ENCODE data around the gene ASAH2. TPM values are rescaled to one million over a fixed set of nuclear protein-coding genes. Genes with fewer than 3 reads are reported as not detected.

The ASAH2 gene
- 3.5 TPM for polyA plus RNA-seq (2013, experiment 1 of 2)
- 3.7 TPM for polyA plus RNA-seq (2013, experiment 2 of 2)

DNA sequence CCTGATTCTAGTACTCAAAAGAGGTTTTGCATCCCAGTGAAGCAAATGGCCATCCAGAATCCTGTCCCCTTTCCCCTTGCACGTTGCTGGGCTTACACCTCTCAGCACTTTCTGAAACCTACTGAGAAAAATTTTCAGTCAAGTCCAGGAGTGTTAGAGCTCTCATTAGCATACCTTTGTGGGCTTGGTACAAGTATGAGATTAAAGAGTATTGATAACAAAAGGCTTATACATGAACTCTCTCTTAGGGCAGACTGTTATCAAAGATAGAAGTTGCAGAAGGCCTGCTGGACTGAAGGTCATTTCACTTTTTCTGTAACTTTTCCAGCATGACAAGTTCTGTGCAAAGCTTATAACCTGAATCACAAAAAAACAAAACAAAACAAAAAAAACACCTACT, at the start of gene ASAH2:
ASAH2 (minus strand) TSS at position 123 of the 400 bp plus-strand sequence. CDS start 2,906 bp downstream, outside the sequence.
- H3K27me3 ChIP-seq (ENCODE audit: insufficient read depth, low read length, poor library complexity): no peaks in the 10 kb centered on the region
- H3K9ac ChIP-seq (ENCODE audit: low read length): no peak within 1 kb of the TSS
- no peak within 1 kb of the TSS for H3K18ac ChIP-seq (ENCODE audit: low read length)
- no peak for DNase-seq
- no peak within 1 kb of the TSS for H2BK15ac ChIP-seq (replicated peaks; ENCODE audit: low read depth)
- H2AK5ac ChIP-seq (ENCODE audit: low read length): no peak within 1 kb of the TSS
- no peak within 1 kb of the TSS for H4K5ac ChIP-seq (ENCODE audit: low read length)
- H2BK5ac ChIP-seq (ENCODE audit: low read length): no peak within 1 kb of the TSS
- no peak within 1 kb of the TSS for H3K27ac ChIP-seq (ENCODE audit: low read depth, low read length)
- no peak within 1 kb of the TSS for H4K8ac ChIP-seq (ENCODE audit: low read depth, low read length)
- H3K79me2 ChIP-seq (ENCODE audit: control insufficient read depth, insufficient read depth, low read length): no peaks in the 10 kb centered on the region
- H2BK120ac ChIP-seq (ENCODE audit: low read depth, low read length): no peak within 1 kb of the TSS
- WGBS (ENCODE audit: extremely low coverage, insufficient coverage, low lambda C conversion rate): no CpG with 5 or more reads among the region's 1 CpG
- H3K4me3 ChIP-seq (ENCODE audit: low read length): no peak within 1 kb of the TSS
- no peak within 1 kb of the TSS for H3K23ac ChIP-seq (ENCODE audit: low read length)
- H3K4me2 ChIP-seq (ENCODE audit: low read length): no peak within 1 kb of the TSS
- no peak within 1 kb of the TSS for H3K4ac ChIP-seq (ENCODE audit: low read depth, low read length)
- H3K56ac ChIP-seq (ENCODE audit: low read length): no peak within 1 kb of the TSS
- no peaks in the 10 kb centered on the region for H3K79me1 ChIP-seq (ENCODE audit: low read length)
- no peaks in the 10 kb centered on the region for H3K4me1 ChIP-seq (ENCODE audit: control insufficient read depth, low read depth, low read length)
- no peaks in the 10 kb centered on the region for H3K36me3 ChIP-seq (ENCODE audit: control insufficient read depth, insufficient read depth, low read length)

DNA sequence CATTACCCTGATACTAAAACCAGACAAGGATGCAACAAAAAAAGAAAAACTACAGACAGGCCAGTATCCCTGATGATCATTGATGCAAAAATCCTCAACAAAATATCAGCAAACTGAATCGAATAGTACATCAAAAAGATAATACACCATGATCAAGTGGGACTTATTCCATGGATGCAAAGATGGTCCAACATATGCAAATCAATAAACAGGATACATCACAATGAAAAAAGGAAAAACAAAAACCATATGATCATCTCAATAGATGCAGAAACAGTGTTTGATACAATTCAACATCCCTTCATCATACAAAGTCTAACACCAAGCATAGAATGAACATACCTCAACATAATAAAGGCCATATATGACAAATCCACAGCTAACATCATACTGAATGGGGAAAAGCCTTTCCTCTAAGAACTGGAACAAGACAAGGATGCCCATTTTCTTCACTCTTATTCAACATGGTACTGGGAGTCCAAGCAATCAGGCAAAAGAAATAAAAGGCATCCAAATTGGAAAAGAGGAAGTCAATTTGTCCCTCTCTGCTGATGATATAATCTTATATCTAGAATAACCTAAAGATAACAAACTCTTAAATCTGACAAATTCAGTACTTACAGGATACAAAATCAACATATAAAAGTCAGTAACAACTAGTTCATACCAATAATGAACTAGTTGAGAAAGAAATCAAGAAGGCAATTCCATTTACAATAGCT, 48.8 kb upstream of the ASAH2 start:
- Histone ChIP-seq H4K8ac (ENCODE audit: low read depth, low read length) (no peak overlapping the region), H3K56ac (ENCODE audit: low read length) (no peak overlapping the region), H2BK5ac (ENCODE audit: low read length) (no peak overlapping the region), H3K4me1 (ENCODE audit: control insufficient read depth, low read depth, low read length) (no peaks in the 10 kb centered on the region), H3K27ac (ENCODE audit: low read depth, low read length) (no peak overlapping the region), H3K4me3 (ENCODE audit: low read length) (no peak overlapping the region), H3K4ac (ENCODE audit: low read depth, low read length) (no peak overlapping the region), H3K18ac (ENCODE audit: low read length) (no peak overlapping the region), H3K23ac (ENCODE audit: low read length) (no peak overlapping the region), H2BK120ac (ENCODE audit: low read depth, low read length) (no peak overlapping the region), H2BK15ac (replicated peaks; ENCODE audit: low read depth) (no peak overlapping the region), H3K27me3 (ENCODE audit: insufficient read depth, low read length, poor library complexity) (no peaks in the 10 kb centered on the region), H3K79me2 (ENCODE audit: control insufficient read depth, insufficient read depth, low read length) (no peaks in the 10 kb centered on the region), H3K4me2 (ENCODE audit: low read length) (no peak overlapping the region), H3K36me3 (ENCODE audit: control insufficient read depth, insufficient read depth, low read length) (no peaks in the 10 kb centered on the region), H3K79me1 (ENCODE audit: low read length) (no peaks in the 10 kb centered on the region), H2AK5ac (ENCODE audit: low read length) (no peak overlapping the region), H4K5ac (ENCODE audit: low read length) (no peak overlapping the region), H3K9ac (ENCODE audit: low read length) (no peak overlapping the region)
- no peak for DNase-seq
- no CpG with 5 or more reads among the region's 1 CpG for whole genome bisulfite sequencing (ENCODE audit: extremely low coverage, insufficient coverage, low lambda C conversion rate)

DNA sequence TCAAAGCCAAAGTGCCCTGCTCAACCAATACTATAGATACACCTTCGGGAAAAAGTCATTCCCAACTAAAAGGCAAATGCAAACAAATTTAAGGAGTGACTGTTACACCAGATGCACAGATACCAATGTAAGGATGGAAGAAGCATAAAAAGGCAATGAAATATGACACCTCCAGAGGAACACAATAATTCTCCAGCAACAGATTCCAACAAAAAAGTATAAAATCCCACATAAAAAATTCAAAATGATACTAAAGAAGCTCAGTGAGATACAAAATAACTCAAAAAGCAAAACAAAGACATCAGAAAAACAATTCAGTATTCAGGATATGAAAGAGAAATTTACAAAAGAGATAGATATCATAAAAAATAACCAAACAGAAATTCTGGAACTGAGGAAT, 44.1 kb upstream of the ASAH2 start:
- Histone ChIP-seq H3K27me3 (ENCODE audit: insufficient read depth, low read length, poor library complexity) (no peaks in the 10 kb centered on the region), H2BK120ac (ENCODE audit: low read depth, low read length) (no peak overlapping the region), H4K5ac (ENCODE audit: low read length) (no peak overlapping the region), H3K9ac (ENCODE audit: low read length) (no peak overlapping the region), H3K56ac (ENCODE audit: low read length) (no peak overlapping the region), H2BK5ac (ENCODE audit: low read length) (no peak overlapping the region), H3K4ac (ENCODE audit: low read depth, low read length) (no peak overlapping the region), H3K27ac (ENCODE audit: low read depth, low read length) (no peak overlapping the region), H3K18ac (ENCODE audit: low read length) (no peak overlapping the region), H3K23ac (ENCODE audit: low read length) (no peak overlapping the region), H2AK5ac (ENCODE audit: low read length) (no peak overlapping the region), H3K79me2 (ENCODE audit: control insufficient read depth, insufficient read depth, low read length) (no peaks in the 10 kb centered on the region), H2BK15ac (replicated peaks; ENCODE audit: low read depth) (no peak overlapping the region), H3K36me3 (ENCODE audit: control insufficient read depth, insufficient read depth, low read length) (no peaks in the 10 kb centered on the region), H3K79me1 (ENCODE audit: low read length) (no peaks in the 10 kb centered on the region), H3K4me2 (ENCODE audit: low read length) (no peak overlapping the region), H3K4me1 (ENCODE audit: control insufficient read depth, low read depth, low read length) (no peaks in the 10 kb centered on the region), H3K4me3 (ENCODE audit: low read length) (no peak overlapping the region), H4K8ac (ENCODE audit: low read depth, low read length) (no peak overlapping the region)
- no CpG with 5 or more reads among the region's 1 CpG for WGBS (ENCODE audit: extremely low coverage, insufficient coverage, low lambda C conversion rate)
- DNase-seq: no peak

DNA sequence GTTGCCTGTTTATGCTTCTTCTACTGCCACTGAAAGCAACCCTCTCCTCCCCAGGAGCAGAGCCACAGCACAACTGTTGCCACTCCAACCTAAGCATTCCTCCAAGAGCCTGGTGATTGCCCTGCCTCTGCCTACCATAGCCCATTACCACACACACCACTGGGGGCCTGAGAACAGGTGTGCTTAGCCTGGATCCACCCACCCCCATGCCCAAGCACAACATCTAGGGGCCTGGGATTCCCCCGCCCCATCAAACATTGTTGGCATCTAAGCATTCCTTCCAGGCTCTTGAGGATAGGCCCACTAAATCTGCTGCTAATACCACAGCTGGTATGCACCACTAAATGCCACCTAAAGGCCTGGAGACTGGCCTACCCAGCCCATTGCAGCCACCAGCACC, 43.3 kb upstream of the ASAH2 start:
- Histone ChIP-seq H4K8ac (ENCODE audit: low read depth, low read length) (no peak overlapping the region), H3K27me3 (ENCODE audit: insufficient read depth, low read length, poor library complexity) (no peaks in the 10 kb centered on the region), H3K4me1 (ENCODE audit: control insufficient read depth, low read depth, low read length) (no peaks in the 10 kb centered on the region), H3K27ac (ENCODE audit: low read depth, low read length) (no peak overlapping the region), H2BK15ac (replicated peaks; ENCODE audit: low read depth) (no peak overlapping the region), H3K56ac (ENCODE audit: low read length) (no peak overlapping the region), H3K4me3 (ENCODE audit: low read length) (no peak overlapping the region), H3K18ac (ENCODE audit: low read length) (no peak overlapping the region), H3K4me2 (ENCODE audit: low read length) (no peak overlapping the region), H3K79me1 (ENCODE audit: low read length) (no peaks in the 10 kb centered on the region), H2BK5ac (ENCODE audit: low read length) (no peak overlapping the region), H3K23ac (ENCODE audit: low read length) (no peak overlapping the region), H3K4ac (ENCODE audit: low read depth, low read length) (no peak overlapping the region), H3K36me3 (ENCODE audit: control insufficient read depth, insufficient read depth, low read length) (no peaks in the 10 kb centered on the region), H3K9ac (ENCODE audit: low read length) (no peak overlapping the region), H3K79me2 (ENCODE audit: control insufficient read depth, insufficient read depth, low read length) (no peaks in the 10 kb centered on the region), H2BK120ac (ENCODE audit: low read depth, low read length) (no peak overlapping the region), H2AK5ac (ENCODE audit: low read length) (no peak overlapping the region), H4K5ac (ENCODE audit: low read length) (no peak overlapping the region)
- no peak for DNase-seq
- WGBS (ENCODE audit: extremely low coverage, insufficient coverage, low lambda C conversion rate): no CpG with 5 or more reads among the region's 1 CpG

DNA sequence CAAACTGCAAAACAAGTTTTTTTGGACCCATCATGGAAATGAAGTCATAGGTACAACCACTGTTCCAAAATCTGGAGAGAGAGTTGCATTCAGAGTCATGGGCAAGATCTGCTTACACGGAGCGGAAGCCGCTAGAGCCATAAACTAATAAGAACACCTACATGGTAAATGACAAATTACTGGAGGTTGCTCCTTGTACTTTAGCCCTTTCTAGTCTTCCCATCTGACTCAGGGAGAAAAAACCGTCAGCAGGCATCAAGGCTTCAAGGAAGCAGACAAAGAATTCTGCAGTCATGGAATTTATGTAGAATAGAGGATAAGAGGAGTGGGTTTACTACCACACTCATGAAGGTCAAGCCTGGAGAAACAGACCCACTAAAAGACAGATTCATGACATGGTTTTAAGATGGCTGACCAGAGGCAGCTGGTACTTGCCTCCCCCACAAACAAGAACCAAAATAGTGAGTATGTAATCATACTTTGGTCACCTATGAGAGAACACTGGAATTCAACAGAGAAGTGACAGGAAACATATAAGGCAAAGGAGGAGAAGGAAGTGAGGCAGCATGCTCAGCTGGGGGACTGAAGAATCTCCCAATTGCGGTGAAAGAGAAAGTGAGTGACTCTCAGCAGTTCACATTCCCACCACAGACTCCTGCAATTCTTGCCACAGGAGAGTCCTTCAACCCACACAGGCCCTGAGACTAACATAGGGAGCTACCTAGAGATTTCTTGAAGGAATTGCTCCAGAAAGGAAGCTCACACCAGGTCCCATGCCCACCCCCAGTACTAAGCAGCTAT, 42.4 kb upstream of the ASAH2 start:
- Histone ChIP-seq H3K56ac (ENCODE audit: low read length) (no peak overlapping the region), H4K8ac (ENCODE audit: low read depth, low read length) (no peak overlapping the region), H3K4me2 (ENCODE audit: low read length) (no peak overlapping the region), H3K27me3 (ENCODE audit: insufficient read depth, low read length, poor library complexity) (no peaks in the 10 kb centered on the region), H4K5ac (ENCODE audit: low read length) (no peak overlapping the region), H3K4ac (ENCODE audit: low read depth, low read length) (no peak overlapping the region), H2AK5ac (ENCODE audit: low read length) (no peak overlapping the region), H3K23ac (ENCODE audit: low read length) (no peak overlapping the region), H3K36me3 (ENCODE audit: control insufficient read depth, insufficient read depth, low read length) (no peaks in the 10 kb centered on the region), H3K4me1 (ENCODE audit: control insufficient read depth, low read depth, low read length) (no peaks in the 10 kb centered on the region), H2BK120ac (ENCODE audit: low read depth, low read length) (no peak overlapping the region), H2BK15ac (replicated peaks; ENCODE audit: low read depth) (no peak overlapping the region), H3K79me1 (ENCODE audit: low read length) (no peaks in the 10 kb centered on the region), H3K9ac (ENCODE audit: low read length) (no peak overlapping the region), H2BK5ac (ENCODE audit: low read length) (no peak overlapping the region), H3K4me3 (ENCODE audit: low read length) (no peak overlapping the region), H3K27ac (ENCODE audit: low read depth, low read length) (no peak overlapping the region), H3K18ac (ENCODE audit: low read length) (no peak overlapping the region), H3K79me2 (ENCODE audit: control insufficient read depth, insufficient read depth, low read length) (no peaks in the 10 kb centered on the region)
- WGBS (ENCODE audit: extremely low coverage, insufficient coverage, low lambda C conversion rate): no CpG with 5 or more reads among the region's 5 CpGs
- no peak for DNase-seq
